ENCODE data around the gene ATAT1. TPM values are rescaled to one million over a fixed set of nuclear protein-coding genes. Genes with fewer than 3 reads are reported as not detected.

The ATAT1 gene
- total RNA-seq, 2 experiments from 2014 or later, result 4.1 to 5.2 TPM

GRCh38 chr6:30614044-30614842 lies 12.4 kb upstream of the ATAT1 start:
- no peak for TF ChIP-seq CTCF (IDR thresholded peaks at IDR 0.05)
- Histone ChIP-seq H3K4me3 (ENCODE audit: low read length) (peak overlapping the region; percentile 76), H3K36me3 (ENCODE audit: insufficient read depth, low read length) (peaks cover 32% of the 10 kb centered on the region), H3K4me1 (ENCODE audit: insufficient read depth, low read length) (peaks cover 51% of the 10 kb centered on the region), H3K27ac (ENCODE audit: low read depth in 1 of 2, low read length in 2 of 2) (peak overlapping the region; percentile 87 to 92), H3K27me3 (ENCODE audit: control insufficient read depth in 1 of 2, insufficient read depth in 2 of 2, low read length in 2 of 2) (no peaks in the 10 kb centered on the region), H3K9me3 (ENCODE audit: control insufficient read depth in 1 of 2, insufficient read depth in 1 of 2, low read length in 2 of 2) (no peaks in the 10 kb centered on the region)
- Mint-ChIP-seq H3K4me1 (ENCODE audit: low read depth) (peaks cover 59% of the 10 kb centered on the region), H3K27ac (peak overlapping the region; percentile 99), H3K27me3 (peaks cover 5% of the 10 kb centered on the region), H3K9me3 (no peaks in the 10 kb centered on the region), H3K36me3 (ENCODE audit: low read depth) (peaks cover 59% of the 10 kb centered on the region), H3K4me3 (peak overlapping the region; percentile 100)
- intact Hi-C loops (cut with DNase I, micrococcal nuclease), result loop anchor here in 1 of 2 experiments (1.0 to 5.0 kb wide), 2 partner anchors 59 to 132 kb away; no protein-coding TSS in a partner anchor
- CTCF ChIA-PET, result interaction anchor here (0.5 to 4.2 kb wide), 14 partner anchors 8 to 161 kb away, joined by 3 to 22 read pairs (median 8); partner anchors contain the start of genes ABCF1, ATAT1, DHX16 and MDC1
- peak in 3 of 14 experiments; percentile 22 to 41 (median 39) for DNase-seq
- POLR2A ChIA-PET, result interaction anchor here (0.6 to 4.8 kb wide), 64 partner anchors 9 to 1581 kb away, joined by 3 to 135 read pairs (median 5); partner anchors contain the start of genes ABCF1, ATAT1, C6orf136 and DDR1
- ATAC-seq (ENCODE audit: poor library complexity), result no peak

- Histone ChIP-seq H3K4me3 (ENCODE audit: low read length) (peak overlapping the region; percentile 76), H3K4me1 (ENCODE audit: insufficient read depth, low read length) (peaks cover 48% of the 10 kb centered on the region), H3K36me3 (ENCODE audit: insufficient read depth, low read length) (peaks cover 32% of the 10 kb centered on the region), H3K27ac (ENCODE audit: low read depth in 1 of 2, low read length in 2 of 2) (peak overlapping the region; percentile 92 to 98), H3K27me3 (ENCODE audit: control insufficient read depth in 1 of 2, insufficient read depth in 2 of 2, low read length in 2 of 2) (no peaks in the 10 kb centered on the region), H3K9me3 (ENCODE audit: control insufficient read depth in 1 of 2, insufficient read depth in 1 of 2, low read length in 2 of 2) (no peaks in the 10 kb centered on the region)
- peak; percentile 71 to 98 (median 81) for DNase-seq
- ATAC-seq (ENCODE audit: poor library complexity), result peak; percentile 57
- peak overlapping the region; percentile 100 for H3K4me3 Mint-ChIP-seq
- no peak for TF ChIP-seq CTCF (IDR thresholded peaks at IDR 0.05)
- no peaks in the 10 kb centered on the region for H3K9me3 Mint-ChIP-seq
- intact Hi-C loops (cut with DNase I, micrococcal nuclease), result loop anchor here (1.0 to 5.0 kb wide), 3 partner anchors 57 to 133 kb away; partner anchors contain the start of gene DHX16 (in 1 of the 2)
- H3K4me1 Mint-ChIP-seq (ENCODE audit: low read depth), result peaks cover 53% of the 10 kb centered on the region
- ChIA-PET POLR2A (interaction anchor here (0.6 to 4.8 kb wide), 63 partner anchors 9 to 1581 kb away, joined by 3 to 135 read pairs (median 5); partner anchors contain the start of genes ABCF1, ATAT1, C6orf136 and DDR1), CTCF (interaction anchor here (0.5 to 4.2 kb wide), 12 partner anchors 9 to 161 kb away, joined by 3 to 22 read pairs (median 8); partner anchors contain the start of genes ATAT1, DHX16 and MDC1)
- H3K27ac Mint-ChIP-seq, result peak overlapping the region; percentile 99
- H3K36me3 Mint-ChIP-seq (ENCODE audit: low read depth), result peaks cover 59% of the 10 kb centered on the region
- H3K27me3 Mint-ChIP-seq, result peaks cover 5% of the 10 kb centered on the region
Observed at GRCh38 chr6:30614843-30615218, 11.8 kb upstream of the ATAT1 start.

DNA sequence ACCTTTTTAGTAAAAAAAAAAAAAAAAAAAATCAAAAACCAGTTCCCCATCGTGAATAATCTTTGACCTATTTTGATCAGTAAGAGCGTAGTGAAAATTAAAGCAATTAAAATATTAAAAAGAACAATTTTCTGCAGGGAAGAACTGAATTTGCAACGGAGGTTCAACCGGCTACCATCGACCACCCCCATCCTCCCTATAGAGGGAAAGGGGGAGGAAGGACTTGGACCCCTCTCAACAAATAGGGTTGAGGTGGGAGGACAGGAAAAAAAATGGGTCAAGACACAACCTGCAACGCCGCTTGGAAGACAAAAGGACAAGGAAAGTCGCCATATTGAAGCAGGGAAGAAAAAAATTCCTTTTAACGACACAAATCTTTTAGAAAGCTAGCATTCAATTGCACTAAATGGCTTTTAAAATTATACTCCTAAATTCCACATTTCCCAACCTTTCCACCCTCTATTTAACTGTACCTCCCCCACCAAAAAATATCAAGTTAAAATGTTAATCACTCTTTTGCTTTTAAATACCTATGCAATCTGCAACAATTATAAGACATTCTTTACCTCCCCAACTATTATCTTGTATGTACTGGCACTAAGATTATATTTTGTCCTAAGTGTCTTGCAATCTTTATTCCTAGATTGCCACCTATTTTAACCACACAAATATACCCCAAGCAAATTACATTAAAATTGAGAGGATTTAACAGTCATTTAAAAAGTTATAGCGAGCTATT lies 11.3 kb upstream of the ATAT1 start:
- CTCF ChIA-PET, result interaction anchor here (0.7 to 4.2 kb wide), 13 partner anchors 9 to 162 kb away, joined by 3 to 22 read pairs (median 7); partner anchors contain the start of genes ATAT1, DHX16 and MDC1
- peak overlapping the region; percentile 99 for H3K27ac Mint-ChIP-seq

More for the DNA sequence above, 11.3 kb upstream of the ATAT1 start:
- Mint-ChIP-seq H3K27me3 (peaks cover 5% of the 10 kb centered on the region), H3K4me1 (ENCODE audit: low read depth) (peaks cover 48% of the 10 kb centered on the region), H3K36me3 (ENCODE audit: low read depth) (peaks cover 55% of the 10 kb centered on the region), H3K4me3 (peak overlapping the region; percentile 100), H3K9me3 (no peaks in the 10 kb centered on the region)
- H3K4me1 ChIP-seq (ENCODE audit: insufficient read depth, low read length), result peaks cover 44% of the 10 kb centered on the region
- no peak for ATAC-seq (ENCODE audit: poor library complexity)
- H3K27ac ChIP-seq (ENCODE audit: low read depth in 1 of 2, low read length in 2 of 2), result peak overlapping the region; percentile 92 to 98
- no peak for TF ChIP-seq CTCF (IDR thresholded peaks at IDR 0.05)
- intact Hi-C loops (cut with DNase I, micrococcal nuclease), result loop anchor here in 1 of 2 experiments (5.0 kb wide), 1 partner anchor 57 kb away; the partner anchor contains the start of gene DHX16
- H3K4me3 ChIP-seq (ENCODE audit: low read length), result peak overlapping the region; percentile 76
- POLR2A ChIA-PET, result interaction anchor here (0.6 to 4.8 kb wide), 72 partner anchors 9 to 1580 kb away, joined by 3 to 135 read pairs (median 5); partner anchors contain the start of genes ABCF1, ATAT1, C6orf136 and DDR1
- H3K9me3 ChIP-seq (ENCODE audit: control insufficient read depth in 1 of 2, insufficient read depth in 1 of 2, low read length in 2 of 2), result no peaks in the 10 kb centered on the region
- peak in 12 of 14 experiments; percentile 17 to 71 (median 43) for DNase-seq
- peaks cover 36% of the 10 kb centered on the region for H3K36me3 ChIP-seq (ENCODE audit: insufficient read depth, low read length)
- no peaks in the 10 kb centered on the region for H3K27me3 ChIP-seq (ENCODE audit: control insufficient read depth in 1 of 2, insufficient read depth in 2 of 2, low read length in 2 of 2)

Measured in CD4-positive, alpha-beta T cell (primary cell).